ENCODE results near the gene EDIL3.

Gene EDIL3

GRCh38 chr5:84149094-84149493 is 235.6 kb downstream of the EDIL3 start:
- DNase-seq: no peak

GRCh38 chr5:84148651-84149050 is 236.0 kb downstream of the EDIL3 start:
- DNase-seq: no peak

GRCh38 chr5:84137541-84137940 is 247.1 kb downstream of the EDIL3 start:
- DNase-seq: no peak

GRCh38 chr5:84131372-84131771 is 253.3 kb downstream of the EDIL3 start:
- no peak for DNase-seq

GRCh38 chr5:84130006-84130580 is 254.6 kb downstream of the EDIL3 start:
- DNase-seq: no peak

GRCh38 chr5:84125216-84125615 is 259.5 kb downstream of the EDIL3 start:
- no peak for DNase-seq

GRCh38 chr5:84119252-84119651 is 265.4 kb downstream of the EDIL3 start:
- no peak for DNase-seq

- DNase-seq: no peak
Observed at GRCh38 chr5:84118551-84118950, 266.1 kb downstream of the EDIL3 start.

- no peak for DNase-seq
Observed at GRCh38 chr5:84115727-84116126, 269.0 kb downstream of the EDIL3 start.

GRCh38 chr5:84113246-84114105 is 271.2 kb downstream of the EDIL3 start:
- DNase-seq: no peak

- DNase-seq: no peak
Observed at GRCh38 chr5:84092738-84093137, 291.9 kb downstream of the EDIL3 start.

GRCh38 chr5:84091127-84091799 is 293.4 kb downstream of the EDIL3 start:
- no peak for DNase-seq

GRCh38 chr5:84088996-84089395 is 295.7 kb downstream of the EDIL3 start:
- no peak for DNase-seq

GRCh38 chr5:84086511-84086910 is 298.2 kb downstream of the EDIL3 start:
- no peak for DNase-seq

GRCh38 chr5:84085387-84086041 is 299.2 kb downstream of the EDIL3 start:
- no peak for DNase-seq

- DNase-seq: no peak
Observed at GRCh38 chr5:84080908-84081307, 303.8 kb downstream of the EDIL3 start.

GRCh38 chr5:84072339-84072738 is 312.3 kb downstream of the EDIL3 start:
- no peak for DNase-seq

- DNase-seq: no peak
Observed at GRCh38 chr5:84069608-84070179, 315.0 kb downstream of the EDIL3 start.

GRCh38 chr5:84063041-84063440 is 321.6 kb downstream of the EDIL3 start:
- DNase-seq: no peak

GRCh38 chr5:84059672-84060071 is 325.0 kb downstream of the EDIL3 start:
- no peak for DNase-seq

- DNase-seq: no peak
Observed at GRCh38 chr5:84058561-84058960, 326.1 kb downstream of the EDIL3 start.

GRCh38 chr5:84057211-84057610 is 327.5 kb downstream of the EDIL3 start:
- no peak for DNase-seq

GRCh38 chr5:84045964-84046363 is 338.7 kb downstream of the EDIL3 start:
- no peak for DNase-seq

All from bone marrow (tissue), 2 donors.